Endodermal cell (in vitro differentiated cells): ENCODE measurements around the gene GET4. TPM values are rescaled to one million over a fixed set of nuclear protein-coding genes. Genes with fewer than 3 reads are reported as not detected.
"Not testable (repeated sequence)": the region's sequence is repeated elsewhere in the genome, so short reads cannot be mapped to it uniquely, and the experiment has no call there.

ENCODE experiments used
- DNase-seq: peaks from one replicate; pipeline ENCODE4 v3.0.0-alpha.2; 2017
- H3K27ac ChIP-seq: 2 replicates; pipeline ENCODE4 v1.5.1; 2013; ENCODE audit warnings: mild to moderate bottlenecking, low read depth, low read length, moderate library complexity
- H3K27me3 ChIP-seq: 2 replicates; pipeline ENCODE4 v1.6.1; 2013; ENCODE audit warnings: mild to moderate bottlenecking, low read length, moderate library complexity; ENCODE audit not compliant: insufficient read depth, control insufficient read depth, poor library complexity, severe bottlenecking
- H3K36me3 ChIP-seq: 2 replicates; pipeline ENCODE4 v1.7.0; 2013; ENCODE audit warnings: mild to moderate bottlenecking, low read length, moderate library complexity; ENCODE audit not compliant: control insufficient read depth, insufficient read depth
- H3K4me1 ChIP-seq: one replicate; pipeline ENCODE4 v1.7.0; 2013; ENCODE audit warnings: low read length; ENCODE audit not compliant: control insufficient read depth, insufficient read depth
- H3K4me3 ChIP-seq: 2 replicates; pipeline ENCODE4 v1.5.1; 2013; ENCODE audit warnings: mild to moderate bottlenecking, low read length, moderate library complexity
- H3K9ac ChIP-seq: 2 replicates; pipeline ENCODE4 v1.6.1; 2013; ENCODE audit warnings: mild to moderate bottlenecking, low read length, moderate library complexity; ENCODE audit not compliant: poor library complexity, severe bottlenecking; ENCODE audit errors: extremely low read depth
- H3K9me3 ChIP-seq: 2 replicates; pipeline ENCODE4 v1.6.1; 2013; ENCODE audit warnings: mild to moderate bottlenecking, low read length, moderate library complexity; ENCODE audit not compliant: control insufficient read depth
- H3K27ac Mint-ChIP-seq: 2 replicates; pipeline ENCODE4 v1.8.0; 2020; ENCODE audit warnings: mixed read lengths
- H3K27me3 Mint-ChIP-seq: 2 replicates; pipeline ENCODE4 v1.8.0; 2021; ENCODE audit warnings: mild to moderate bottlenecking, mixed read lengths; ENCODE audit not compliant: insufficient read depth
- H3K36me3 Mint-ChIP-seq: 2 replicates; pipeline ENCODE4 v1.8.0; 2020; ENCODE audit warnings: low read depth, mixed read lengths
- H3K4me1 Mint-ChIP-seq: 2 replicates; pipeline ENCODE4 v1.8.0; 2020; ENCODE audit warnings: mixed read lengths
- H3K4me3 Mint-ChIP-seq: 2 replicates; pipeline ENCODE4 v1.8.0; 2020; ENCODE audit warnings: mild to moderate bottlenecking, moderate library complexity, mixed read lengths
- H3K9me3 Mint-ChIP-seq: 2 replicates; pipeline ENCODE4 v1.8.0; 2020; ENCODE audit warnings: mild to moderate bottlenecking, mixed read lengths
- WGBS, 2 experiments: methylation state at CpG; one replicate each; pipeline versions ENCODE4 v1.1.5 to v1.1.7; 2013; ENCODE audit warnings: missing lambda C conversion rate in 2 of 2, mixed read lengths in 1 of 2; ENCODE audit not compliant: insufficient coverage in 1 of 2, insufficient read length in 1 of 2; 5-methylcytosine and 5-hydroxymethylcytosine counted together
- total RNA-seq, 2 donors: library from RNA; stranded (reverse); fragmentation: NEBNext Ultra II Directional in 1 of 2; extraction: Animal tissue kit (Norgen Biotek cat#: 25700) in 1 of 2; gene quantifications; 2 replicates in 1 of 2; 3 replicates in 1 of 2; pipeline ENCODE4 v1.2.1, GENCODE V29; 2021
- TF ChIP-seq, protein P1 (sequence below): fragments of 200-600 bp; sonication (generic); conservative IDR thresholded peaks from 2 replicates; pipeline ENCODE4 v1.5.0; 2021; ENCODE audit warnings: antibody characterized with exemption, mild to moderate bottlenecking

GET4 gene
- total RNA-seq, 2 donors from 2014 or later, result 73.3 to 84.3 TPM

DNA sequence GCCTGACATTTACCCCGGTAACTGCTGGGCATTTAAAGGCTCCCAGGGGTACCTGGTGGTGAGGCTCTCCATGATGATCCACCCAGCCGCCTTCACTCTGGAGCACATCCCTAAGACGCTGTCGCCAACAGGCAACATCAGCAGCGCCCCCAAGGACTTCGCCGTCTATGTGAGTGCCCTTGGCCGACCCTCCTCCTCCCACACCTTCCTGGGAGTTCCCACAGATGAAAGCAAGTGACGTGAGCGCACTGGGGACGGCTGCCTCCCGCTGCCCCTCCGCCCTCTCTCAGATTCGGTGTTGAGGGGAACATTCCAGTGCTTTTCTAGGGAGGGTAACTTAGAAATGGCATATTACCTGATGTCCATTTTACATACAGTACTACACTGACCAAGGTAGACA, 7.0 kb upstream of the GET4 start:
- Histone ChIP-seq H3K27me3 (no peaks in the 10 kb centered on the region), H3K36me3 (peaks cover 79% of the 10 kb centered on the region), H3K27ac (no peak overlapping the region), H3K4me1 (peaks cover 4% of the 10 kb centered on the region), H3K9me3 (no peaks in the 10 kb centered on the region), H3K4me3 (no peak overlapping the region), H3K9ac (no peak overlapping the region)
- Mint-ChIP-seq H3K36me3 (peaks cover 81% of the 10 kb centered on the region), H3K27ac (no peak overlapping the region), H3K4me1 (peaks cover 5% of the 10 kb centered on the region), H3K4me3 (no peak overlapping the region), H3K9me3 (peaks cover 10% of the 10 kb centered on the region), H3K27me3 (no peaks in the 10 kb centered on the region)
- TF ChIP-seq, protein P1, sequence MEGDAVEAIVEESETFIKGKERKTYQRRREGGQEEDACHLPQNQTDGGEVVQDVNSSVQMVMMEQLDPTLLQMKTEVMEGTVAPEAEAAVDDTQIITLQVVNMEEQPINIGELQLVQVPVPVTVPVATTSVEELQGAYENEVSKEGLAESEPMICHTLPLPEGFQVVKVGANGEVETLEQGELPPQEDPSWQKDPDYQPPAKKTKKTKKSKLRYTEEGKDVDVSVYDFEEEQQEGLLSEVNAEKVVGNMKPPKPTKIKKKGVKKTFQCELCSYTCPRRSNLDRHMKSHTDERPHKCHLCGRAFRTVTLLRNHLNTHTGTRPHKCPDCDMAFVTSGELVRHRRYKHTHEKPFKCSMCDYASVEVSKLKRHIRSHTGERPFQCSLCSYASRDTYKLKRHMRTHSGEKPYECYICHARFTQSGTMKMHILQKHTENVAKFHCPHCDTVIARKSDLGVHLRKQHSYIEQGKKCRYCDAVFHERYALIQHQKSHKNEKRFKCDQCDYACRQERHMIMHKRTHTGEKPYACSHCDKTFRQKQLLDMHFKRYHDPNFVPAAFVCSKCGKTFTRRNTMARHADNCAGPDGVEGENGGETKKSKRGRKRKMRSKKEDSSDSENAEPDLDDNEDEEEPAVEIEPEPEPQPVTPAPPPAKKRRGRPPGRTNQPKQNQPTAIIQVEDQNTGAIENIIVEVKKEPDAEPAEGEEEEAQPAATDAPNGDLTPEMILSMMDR, result no peak
- 98 to 99% methylated on average over 13 to 14 of the region's 14 CpGs for WGBS, 2 experiments
- DNase-seq, result no peak

DNA sequence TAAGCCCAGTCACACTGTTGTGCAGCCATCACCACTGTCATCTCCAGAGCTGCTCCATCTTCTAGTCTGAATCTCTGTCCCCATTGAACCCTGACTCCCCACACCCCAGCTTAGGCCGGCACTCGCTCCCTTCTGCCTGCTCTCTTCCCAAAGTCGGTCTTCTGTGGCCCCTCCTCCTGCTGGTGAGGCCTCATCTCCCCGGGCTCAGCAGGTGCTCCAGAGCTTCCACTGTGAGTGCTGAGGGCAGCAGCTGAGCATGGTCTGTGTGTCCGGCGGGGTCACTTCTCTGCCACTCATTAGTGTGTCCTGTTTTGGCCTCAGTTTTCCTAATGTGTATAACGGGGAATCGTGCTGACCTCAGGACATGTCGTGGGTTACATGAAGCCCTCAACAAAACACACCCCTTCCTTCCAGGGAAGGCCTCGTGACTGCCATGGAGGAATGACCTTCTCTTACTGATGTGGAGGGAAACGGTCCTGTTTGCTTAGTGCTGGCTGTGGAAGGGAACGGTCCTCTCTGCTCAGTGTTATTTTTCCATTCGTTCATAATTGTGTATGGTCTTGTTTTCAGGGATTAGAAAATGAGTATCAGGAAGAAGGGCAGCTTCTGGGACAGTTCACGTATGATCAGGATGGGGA, 4.3 kb upstream of the GET4 start:
- DNase-seq, result no peak
- H3K9me3 ChIP-seq, result no peaks in the 10 kb centered on the region
- Mint-ChIP-seq H3K4me3 (no peak overlapping the region), H3K27ac (peak overlapping the region; percentile 61), H3K4me1 (peaks cover 5% of the 10 kb centered on the region), H3K36me3 (peaks cover 69% of the 10 kb centered on the region), H3K9me3 (peaks cover 10% of the 10 kb centered on the region), H3K27me3 (no peaks in the 10 kb centered on the region)
- TF ChIP-seq, protein P1, result no peak
- H3K36me3 ChIP-seq, result peaks cover 72% of the 10 kb centered on the region
- H3K27me3 ChIP-seq, result no peaks in the 10 kb centered on the region
- no peak overlapping the region for H3K27ac ChIP-seq
- H3K4me1 ChIP-seq, result peaks cover 4% of the 10 kb centered on the region
- no peak overlapping the region for H3K9ac ChIP-seq
- no peak overlapping the region for H3K4me3 ChIP-seq
- 92 to 94% methylated on average over 13 to 14 of the region's 14 CpGs for WGBS, 2 experiments

DNA sequence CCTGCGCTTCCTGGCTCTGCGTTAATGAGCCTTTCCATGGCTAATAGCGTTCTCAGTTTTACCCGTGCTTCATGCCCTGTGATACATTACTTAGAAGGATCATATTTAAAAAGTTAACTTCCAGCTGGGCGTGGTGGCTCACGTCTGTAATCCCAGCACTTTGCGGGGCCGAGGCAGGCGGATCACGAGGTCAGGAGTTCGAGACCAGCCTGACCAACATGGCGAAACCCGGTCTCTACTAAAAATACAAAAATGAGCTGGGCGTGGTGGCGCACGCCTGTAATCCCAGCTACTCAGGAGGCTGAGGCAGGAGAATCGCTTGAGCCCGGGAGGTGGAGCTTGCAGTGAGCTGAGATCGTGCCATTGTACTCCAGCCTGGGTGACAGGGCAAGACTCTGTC, 3.7 kb upstream of the GET4 start:
- WGBS, 2 experiments, result 96 to 97% methylated on average over 18 to 19 of the region's 19 CpGs
- H3K27ac ChIP-seq, H3K9ac ChIP-seq, H3K9me3 ChIP-seq, H3K4me1 Mint-ChIP-seq, H3K27ac Mint-ChIP-seq, H3K27me3 ChIP-seq, H3K27me3 Mint-ChIP-seq, DNase-seq, H3K4me1 ChIP-seq, H3K4me3 Mint-ChIP-seq, H3K4me3 ChIP-seq: not testable (repeated sequence)
- H3K36me3 Mint-ChIP-seq, result peaks cover 62% of the 10 kb centered on the region
- H3K9me3 Mint-ChIP-seq, result peaks cover 10% of the 10 kb centered on the region
- H3K36me3 ChIP-seq, result peaks cover 65% of the 10 kb centered on the region
